Stimulated activated CD8-positive, alpha-beta memory T cell treated with anti-CD3 and anti-CD28 coated beads, Interleukin-12 subunit alpha, Interleukin-12 subunit beta, amount 100 ng/mL, for 1 hour (primary cell): ENCODE measurements around the gene LRFN2.

Experiments used
- DNase-seq: peaks from one replicate; pipeline ENCODE4 v3.0.0-alpha.2; 2020; ENCODE audit warnings: low read depth

The LRFN2 gene

DNA sequence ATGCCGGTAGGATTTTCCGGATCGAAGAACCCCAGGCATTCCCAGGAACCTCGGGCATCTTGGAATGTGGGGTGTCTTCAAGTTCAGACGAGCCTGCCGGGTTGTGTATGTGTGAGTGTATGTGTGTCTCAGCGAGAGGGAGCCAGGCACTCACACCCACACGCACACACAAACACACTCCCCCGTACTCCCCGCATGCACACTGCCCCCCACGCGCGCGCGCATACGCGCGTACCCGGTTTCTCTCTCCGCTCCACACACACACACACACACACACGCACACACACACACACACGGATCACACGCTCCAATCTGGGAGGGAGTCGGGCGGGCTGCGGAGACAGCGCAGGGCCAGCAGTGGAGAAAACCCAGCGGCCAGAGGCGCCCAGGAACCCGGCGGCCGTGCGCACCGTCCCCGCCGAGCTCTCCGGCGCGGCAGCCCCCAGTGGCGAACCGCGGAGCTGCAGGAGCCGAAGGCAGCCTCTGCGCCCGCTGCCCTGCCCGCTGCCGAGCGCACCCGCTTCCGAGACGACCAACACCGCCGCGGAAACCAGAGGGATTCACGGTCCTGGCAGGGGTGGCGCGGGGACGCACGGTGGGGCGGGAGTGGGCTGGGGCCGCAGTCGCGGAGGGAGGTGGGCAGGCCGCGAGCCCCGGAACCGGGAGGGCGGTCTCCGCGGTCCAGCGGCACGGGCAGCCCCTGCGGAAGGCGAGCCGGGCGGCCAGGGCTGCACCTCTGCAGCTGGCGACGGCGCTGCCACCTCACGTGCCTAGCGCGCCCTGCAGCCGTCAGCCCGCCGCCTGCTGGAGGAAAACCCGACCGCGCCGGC lies at the start of gene LRFN2:
LRFN2 (minus strand) TSS at position 125 of the 830 bp plus-strand sequence.
- peak; percentile 24 for DNase-seq

DNA sequence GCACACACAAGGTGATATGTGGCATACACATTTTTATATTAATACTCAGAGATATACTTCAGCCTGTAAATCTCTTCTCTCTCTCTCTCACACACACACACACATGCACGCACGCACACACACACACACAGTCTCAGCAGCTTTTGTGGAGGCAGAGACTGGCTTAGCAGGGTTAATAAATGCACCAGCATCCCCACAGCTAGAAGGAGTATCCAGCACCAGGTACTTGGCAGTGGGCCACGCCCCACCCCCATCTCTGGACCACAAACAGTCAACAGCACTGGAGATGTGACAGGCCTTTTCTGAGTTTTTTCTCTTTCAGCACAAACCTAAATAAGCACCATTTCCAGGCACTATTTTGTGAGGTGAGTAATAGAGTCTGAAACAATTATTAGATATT lies 47.3 kb upstream of the LRFN2 start:
- DNase-seq, result no peak

DNA sequence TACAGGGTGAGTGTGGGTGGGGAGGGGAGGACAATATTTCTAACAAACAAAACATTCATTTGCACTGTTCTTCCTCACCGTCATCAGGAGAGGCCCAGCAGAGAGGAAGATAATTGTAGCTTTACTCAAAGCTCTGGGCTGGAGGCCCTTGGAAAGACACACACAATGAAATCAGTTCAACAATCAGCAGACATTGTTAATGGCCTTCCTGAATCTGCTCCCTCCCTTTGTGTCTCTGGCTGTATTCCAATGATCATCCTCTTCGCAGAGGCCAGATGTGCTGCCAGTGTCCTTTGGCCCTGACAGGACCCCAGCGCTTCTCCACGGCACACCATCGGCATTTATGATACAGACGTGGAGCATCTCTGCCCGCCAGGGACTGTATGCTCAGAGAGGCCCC lies 44.6 kb upstream of the LRFN2 start:
- no peak for DNase-seq

DNA sequence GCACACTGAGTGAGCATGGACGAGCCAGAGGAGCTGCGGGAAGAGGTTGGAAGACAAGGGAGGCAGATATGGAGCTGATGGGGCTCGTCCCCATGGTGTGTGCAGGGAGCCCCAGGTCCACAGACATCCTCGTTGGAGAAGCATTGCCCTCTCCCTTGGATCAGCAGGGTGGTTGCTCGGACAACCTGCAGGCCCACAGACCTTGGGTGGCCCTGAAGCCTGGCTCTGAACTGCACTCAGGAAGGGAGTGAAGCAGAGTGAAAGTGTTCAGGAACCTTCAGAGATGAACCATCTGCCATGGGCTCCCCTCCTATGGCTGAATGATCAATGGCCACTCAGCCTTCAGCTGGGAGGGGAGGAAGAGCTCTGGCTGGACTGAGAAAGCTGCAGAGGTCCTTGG lies 43.3 kb upstream of the LRFN2 start:
- DNase-seq, result no peak

DNA sequence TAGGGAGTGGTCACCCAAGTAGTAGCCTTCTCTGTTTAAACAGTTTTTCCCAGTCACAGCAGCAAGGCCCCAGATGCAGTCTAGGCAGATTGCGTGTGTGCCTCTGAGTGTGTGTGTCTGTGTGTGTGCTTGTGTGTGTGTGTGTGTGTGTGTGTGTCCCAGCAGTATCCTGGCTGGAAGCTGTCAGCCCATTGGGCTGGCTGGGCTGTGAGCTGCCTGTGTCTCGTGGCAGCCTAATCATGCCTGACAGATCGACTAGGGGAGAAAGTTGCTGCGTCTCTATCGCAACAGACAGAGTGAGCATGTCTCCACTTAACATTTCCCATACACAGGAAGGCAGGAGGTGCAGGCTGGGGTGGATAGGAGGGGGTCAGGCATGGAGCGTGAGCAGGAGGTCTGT lies 42.9 kb upstream of the LRFN2 start:
- DNase-seq, result no peak

DNA sequence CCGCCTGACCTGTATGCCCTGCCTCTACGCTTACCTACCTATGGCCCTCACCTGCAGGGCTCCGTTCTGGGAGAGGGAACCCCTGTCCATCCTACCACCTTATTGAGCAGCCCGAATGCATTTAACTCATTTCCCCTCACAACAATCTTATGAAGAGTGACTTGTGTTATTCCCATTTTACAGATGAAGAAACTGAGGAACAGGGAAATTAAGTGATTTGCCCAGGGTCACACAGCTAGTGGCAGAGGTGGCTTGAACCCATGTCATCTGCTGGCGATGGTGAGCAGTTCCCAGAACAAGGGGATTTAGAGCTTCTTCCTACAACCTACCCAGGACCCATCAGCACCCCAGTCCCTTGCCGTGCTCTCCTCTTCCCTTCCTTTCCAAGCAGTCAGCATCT lies 42.3 kb upstream of the LRFN2 start:
- DNase-seq, result no peak

DNA sequence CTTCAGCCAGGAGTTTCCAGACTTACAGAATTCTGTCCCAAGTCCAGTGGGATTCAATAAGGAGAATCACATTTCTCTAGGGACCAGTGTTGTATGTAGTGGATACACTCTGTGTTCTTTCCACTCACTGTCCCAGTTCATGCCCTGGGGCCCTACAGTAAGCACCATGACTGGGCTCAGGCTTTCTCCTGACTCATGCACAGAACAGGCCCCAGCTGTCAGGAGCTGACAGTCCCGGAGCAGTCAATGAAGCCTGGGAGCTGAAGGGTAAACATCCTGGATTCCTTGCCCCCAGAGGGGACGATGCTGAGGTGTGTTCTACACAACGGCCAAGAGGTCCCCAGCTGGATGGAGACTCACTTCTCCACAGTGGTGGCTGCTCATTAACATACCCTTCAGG lies 40.2 kb upstream of the LRFN2 start:
- no peak for DNase-seq

DNA sequence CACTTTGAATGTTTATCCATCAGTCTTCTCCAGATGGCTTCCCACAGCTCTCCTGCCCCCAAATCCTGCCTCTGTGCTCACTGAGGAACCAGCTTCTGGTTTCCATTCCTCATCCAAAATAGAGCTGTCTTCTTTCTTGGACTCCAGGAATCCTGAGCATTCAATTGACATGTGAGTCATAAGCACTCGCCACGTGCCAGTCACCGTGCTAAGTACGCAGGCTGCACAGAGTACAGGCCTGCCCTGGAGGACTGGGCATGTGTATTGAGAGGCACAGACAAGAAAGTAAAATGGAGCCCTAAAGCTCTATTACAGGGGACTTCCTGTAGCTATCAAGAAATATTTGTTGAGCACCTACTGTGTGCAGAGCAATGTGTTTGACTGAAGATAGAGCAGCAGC lies 39.7 kb upstream of the LRFN2 start:
- DNase-seq, result no peak

DNA sequence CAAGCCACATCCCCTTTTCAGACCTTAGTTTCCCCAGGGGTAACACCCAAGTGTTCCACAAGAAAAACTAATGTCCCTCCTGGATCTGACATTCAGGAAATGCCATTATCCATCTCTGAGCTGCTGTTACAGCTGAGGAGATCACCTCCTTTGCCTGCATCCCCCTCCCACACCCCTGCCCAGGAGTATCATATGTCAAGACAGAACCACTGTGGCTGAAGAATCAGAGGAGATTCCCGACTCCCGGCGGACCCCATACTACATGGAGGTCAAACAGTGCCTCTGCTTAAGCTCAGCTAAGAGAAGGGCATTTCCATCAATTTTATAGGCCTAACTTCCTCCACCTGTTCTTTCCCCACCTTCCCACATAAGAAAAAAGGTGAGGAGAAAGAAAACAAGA lies 36.8 kb upstream of the LRFN2 start:
- DNase-seq, result no peak

DNA sequence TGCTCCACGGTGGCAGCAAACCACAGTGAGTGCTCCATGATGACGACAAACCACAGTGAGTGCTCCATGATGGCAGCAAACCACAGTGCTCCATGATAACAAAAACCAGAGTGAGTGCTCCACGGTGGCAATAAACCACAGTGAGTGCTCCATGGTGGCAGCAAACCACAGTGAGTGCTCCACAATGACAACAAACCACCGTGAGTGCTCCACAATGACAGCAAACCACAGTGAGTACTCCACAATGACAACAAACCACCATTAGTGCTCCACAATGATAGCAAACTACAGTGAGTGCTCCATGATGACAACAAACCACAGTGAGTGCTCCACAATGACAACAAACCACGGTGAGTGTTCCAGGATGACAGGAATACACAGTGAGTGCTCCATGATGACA lies 36.0 kb upstream of the LRFN2 start:
- no peak for DNase-seq

DNA sequence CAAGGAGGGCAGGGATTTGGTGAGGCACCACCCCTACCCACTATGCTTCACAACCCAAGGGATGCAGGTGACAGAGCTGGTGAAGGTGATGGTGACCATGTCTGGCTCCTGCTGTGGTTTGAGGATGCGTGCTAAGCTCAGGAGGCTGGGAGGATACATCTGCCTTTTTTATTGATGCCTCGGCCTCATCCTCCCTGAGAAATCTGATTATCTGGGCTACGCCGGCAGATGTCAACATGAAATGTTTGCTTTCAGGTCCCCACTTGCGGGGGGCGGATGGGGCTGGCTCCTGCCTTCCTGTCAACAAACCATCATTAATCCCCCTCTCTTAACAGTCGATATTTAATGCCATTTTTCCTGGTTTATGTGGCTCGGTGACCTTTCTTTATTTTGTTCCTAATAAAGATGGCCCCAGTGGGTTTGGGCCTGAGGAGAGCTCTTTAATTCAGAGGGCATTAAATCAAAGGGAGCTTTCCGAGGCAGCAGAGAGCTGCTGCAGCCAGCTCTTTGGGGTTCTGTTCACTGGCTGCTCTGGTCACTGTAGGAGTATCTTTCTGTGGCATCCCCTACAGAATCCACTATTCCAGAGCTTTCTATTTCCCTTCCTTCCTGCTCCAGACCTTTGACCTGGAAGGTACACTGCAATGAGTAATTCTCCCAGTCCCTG lies 33.5 kb upstream of the LRFN2 start:
- DNase-seq, result no peak

DNA sequence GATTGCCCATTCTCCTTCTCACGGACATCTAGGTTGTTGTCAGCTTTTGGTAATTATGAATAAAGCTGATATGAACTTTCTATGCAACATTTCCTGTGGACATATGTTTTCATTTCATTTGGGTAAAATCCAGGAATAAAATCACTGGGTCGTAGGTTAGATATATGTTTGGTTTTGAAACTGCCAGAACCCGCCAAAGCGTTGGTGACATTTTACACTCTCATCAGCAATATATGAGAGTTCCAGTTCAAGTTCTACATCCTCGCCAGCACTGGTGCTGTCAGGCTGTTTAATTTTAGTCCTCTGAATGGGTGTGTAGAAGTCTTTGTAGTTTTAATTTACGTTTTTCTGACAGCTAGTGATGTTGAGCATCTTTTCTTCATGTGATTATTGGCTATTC lies 27.5 kb upstream of the LRFN2 start:
- no peak for DNase-seq

DNA sequence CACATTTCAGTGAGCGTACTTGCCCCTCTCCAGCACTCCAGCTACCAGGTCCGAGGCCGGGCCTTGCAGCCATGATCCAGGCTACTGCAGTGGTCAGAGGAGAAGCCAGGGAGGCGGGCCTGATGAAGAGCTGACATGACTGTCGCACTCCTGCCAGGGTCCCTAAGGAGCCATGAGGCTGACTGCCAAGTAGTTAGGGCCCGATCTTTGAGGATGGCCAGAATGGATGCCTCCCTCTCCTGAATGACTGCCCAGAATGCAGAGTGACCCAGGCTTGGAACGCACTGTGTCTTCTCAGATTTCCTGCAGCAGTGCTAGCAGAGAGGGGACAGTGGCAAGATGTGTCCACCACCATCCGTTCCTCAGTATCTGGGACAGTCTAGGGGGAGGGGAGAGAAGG lies 24.7 kb upstream of the LRFN2 start:
- DNase-seq, result no peak

DNA sequence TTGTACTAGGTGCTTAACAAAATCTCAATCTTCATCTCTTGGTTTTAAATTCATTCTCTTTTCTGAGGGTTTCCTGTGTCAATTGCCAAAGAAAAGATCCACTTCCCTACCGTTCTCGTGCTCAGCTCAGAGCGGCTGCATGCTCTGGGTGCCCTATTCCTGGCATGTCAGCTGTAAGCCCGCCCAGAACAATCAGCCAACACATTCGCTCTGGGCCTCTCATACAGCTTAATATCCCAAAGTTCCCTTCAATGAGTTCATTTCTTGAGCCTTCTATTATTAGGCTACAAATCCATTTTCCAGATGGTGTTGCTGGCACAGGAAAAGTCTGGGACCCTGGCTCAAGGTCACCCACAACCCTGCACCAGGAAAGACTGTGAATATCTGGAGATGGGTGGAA lies 24.3 kb upstream of the LRFN2 start:
- no peak for DNase-seq

DNA sequence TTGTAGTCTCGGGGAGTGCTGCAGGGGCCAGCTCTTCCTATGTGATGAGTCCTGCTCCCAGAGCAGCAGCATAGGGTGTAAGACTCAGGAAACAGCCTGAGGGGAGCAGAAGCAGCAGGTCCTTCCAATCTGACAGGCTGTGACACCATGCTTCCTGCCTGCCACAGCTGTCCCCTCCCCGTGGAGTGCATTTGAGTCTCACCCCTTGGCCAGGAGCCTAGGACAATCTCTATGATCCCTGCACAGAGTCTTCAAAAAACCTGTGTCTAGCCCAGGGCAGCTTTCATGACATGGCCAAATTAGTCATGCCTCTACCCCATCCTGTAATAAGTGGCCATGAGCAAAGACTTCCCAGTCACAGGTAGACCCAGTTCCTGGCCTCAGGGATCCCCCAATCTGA lies 23.1 kb upstream of the LRFN2 start:
- no peak for DNase-seq

DNA sequence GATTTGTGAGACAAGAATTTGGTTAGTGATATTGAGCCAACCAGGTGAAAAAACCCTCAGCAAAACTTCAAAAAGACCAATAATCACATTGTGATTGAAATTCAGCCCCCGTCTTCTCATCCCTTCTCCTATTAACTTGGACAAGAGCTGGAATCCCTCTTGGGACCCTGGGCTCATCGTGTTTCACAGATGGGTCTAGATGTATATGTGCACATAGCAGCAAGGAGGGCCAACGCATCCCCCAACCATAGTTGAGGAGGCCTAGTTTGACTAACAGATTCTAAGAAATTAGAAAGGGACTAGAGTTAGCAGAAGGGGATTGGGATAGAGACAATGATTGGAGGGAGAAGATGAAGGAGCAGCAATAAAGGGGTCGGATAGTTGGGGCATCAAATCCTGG lies 19.8 kb upstream of the LRFN2 start:
- DNase-seq, result no peak

DNA sequence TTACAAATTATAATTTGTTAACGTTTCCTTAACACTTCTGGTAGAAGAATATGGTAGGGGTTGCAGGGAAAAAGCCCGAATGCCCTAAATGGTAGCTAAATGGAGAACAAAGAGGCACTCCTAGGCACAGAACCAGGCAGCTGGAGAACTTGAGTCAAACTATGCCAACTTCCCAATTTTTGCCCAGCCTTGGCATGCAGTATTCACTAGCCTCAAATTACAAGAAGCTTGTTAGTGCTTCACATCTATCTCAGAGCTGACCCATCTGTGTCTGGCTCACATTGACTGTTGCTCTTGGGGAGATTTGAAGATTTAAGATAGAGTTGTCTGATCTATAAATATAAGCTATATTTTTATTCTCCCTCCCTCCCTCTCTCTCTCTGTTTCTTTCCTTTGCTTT lies 19.4 kb upstream of the LRFN2 start:
- no peak for DNase-seq

DNA sequence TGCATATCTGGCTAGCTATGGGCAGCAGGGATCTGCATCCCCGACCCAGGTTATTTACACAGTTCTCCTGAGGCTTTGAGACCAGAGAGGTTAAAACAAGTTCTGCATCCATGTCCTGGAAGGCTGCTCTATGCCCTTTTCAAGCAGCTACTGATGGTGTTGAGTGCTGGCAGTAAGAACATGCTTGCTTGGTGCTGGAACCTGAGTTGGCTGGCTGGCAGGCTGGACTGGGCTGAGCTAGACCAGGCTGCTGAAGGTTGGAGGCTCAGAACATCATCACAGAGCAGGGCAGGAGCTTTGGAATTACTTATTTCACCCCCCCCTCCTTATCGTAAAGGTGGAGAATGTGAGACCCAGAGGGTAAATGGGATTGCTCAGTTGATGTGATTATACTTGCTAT lies 16.9 kb upstream of the LRFN2 start:
- no peak for DNase-seq

DNA sequence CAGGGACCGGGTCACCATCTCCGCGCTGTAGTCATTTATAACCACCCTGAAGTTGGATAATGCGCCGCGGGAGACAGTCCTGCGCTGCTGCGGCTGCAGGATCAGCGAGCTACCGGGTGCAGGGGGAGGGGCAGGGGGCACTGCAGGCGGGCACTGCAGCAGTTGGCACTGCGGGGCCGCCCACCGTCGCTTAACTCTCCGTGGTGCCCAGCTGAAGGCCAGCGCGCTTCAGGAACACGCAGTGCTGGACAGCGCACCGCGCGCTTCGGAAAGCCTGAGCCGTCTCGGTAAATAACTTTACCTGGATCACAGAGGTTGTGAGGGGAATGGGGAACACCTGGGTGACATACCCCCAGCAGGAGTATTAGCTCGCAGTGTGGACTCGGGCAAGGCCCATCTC lies 12.4 kb upstream of the LRFN2 start:
- no peak for DNase-seq

DNA sequence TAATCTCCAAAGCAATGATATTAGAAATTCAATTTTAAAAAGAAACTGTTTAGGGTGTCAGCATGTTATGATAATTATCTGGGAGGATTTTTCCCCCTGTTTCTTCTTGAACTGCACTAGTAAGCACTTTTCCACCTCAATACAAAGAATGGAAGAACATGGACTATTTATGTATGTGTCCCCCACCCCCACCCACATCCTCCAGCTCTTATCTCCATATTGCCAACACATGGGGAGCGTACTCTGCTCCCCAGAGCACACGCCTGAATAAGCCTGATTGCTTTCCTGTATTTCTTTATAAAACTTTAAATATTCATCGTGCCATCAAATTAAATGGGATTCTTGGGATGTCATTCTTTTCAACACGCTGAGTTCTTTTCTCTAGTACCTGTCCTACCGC lies 11.4 kb upstream of the LRFN2 start:
- no peak for DNase-seq

DNA sequence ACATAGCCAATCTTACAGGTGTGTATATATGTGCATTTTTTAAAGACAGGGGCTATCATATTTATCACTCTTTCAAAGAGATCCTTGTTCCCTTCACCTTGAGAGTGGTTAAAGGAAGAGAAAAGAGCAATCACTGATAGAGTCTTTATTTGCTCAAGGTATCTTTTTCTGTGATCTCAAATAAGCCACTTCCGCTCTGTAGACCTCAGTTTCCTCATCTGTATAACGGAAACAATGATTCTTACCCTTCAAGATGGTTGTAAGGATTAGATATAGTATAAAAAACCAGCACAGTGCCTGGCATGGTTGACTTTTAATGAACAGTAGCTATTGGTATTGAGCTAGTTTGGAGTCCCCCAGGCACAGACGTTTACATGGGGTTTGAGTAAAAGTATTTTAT lies 10.1 kb upstream of the LRFN2 start:
- DNase-seq, result no peak

DNA sequence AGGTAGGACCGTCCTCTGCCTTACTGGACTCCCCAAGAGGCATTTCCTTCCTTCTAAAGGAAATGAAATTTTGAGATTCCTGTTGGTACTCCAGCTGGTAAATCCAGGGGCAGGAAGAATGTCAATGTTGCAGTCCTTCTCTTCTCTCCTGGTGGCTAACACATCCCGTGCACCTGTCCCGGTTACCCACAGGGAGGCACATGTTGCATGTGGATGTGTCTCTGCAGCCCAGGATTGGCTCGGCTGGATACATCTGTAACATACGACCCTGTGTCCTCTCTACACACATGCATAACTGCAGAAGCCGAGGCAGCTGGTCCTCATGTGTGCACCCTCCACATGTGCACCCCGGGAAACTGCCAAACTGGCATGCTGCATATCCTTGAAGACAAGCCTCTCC lies 1.3 kb upstream of the LRFN2 start:
- DNase-seq, result no peak

DNA sequence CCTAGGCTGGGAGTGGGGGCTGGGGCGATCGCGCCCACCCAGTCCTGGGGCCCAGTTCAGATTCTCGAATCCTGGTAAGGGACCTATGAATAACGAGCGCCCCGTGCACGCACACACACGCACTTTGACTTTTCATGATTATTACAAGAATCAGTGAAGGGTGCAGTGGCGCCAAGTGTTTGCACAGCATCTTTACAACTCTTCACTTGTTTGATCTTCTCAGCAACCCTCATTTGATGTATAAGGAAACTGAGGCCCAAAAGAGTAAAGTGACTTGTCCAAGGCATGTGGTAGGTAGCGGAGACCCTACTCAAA lies 863 bp upstream of the LRFN2 start:
- DNase-seq, result no peak
